Mesothelial cell of epicardium (in vitro differentiated cells): Measurements from ENCODE around the gene PKNOX2. TPM values are rescaled to one million over a fixed set of nuclear protein-coding genes. Genes with fewer than 3 reads are reported as not detected.

ENCODE experiments used
- DNase-seq, 2 experiments: peaks; one replicate each; pipeline ENCODE4 v3.0.0; 2021; ENCODE audit warnings: low spot score in 2 of 2; ENCODE audit not compliant: unreplicated experiment in 2 of 2
- H3K27ac Mint-ChIP-seq: 2 replicates; pipeline ENCODE4 v1.8.0; 2021; ENCODE audit warnings: mixed read lengths
- H3K27me3 Mint-ChIP-seq: 2 replicates; pipeline ENCODE4 v1.8.0; 2021; ENCODE audit warnings: low read depth, mixed read lengths
- H3K36me3 Mint-ChIP-seq: 2 replicates; pipeline ENCODE4 v1.8.0; 2021; ENCODE audit warnings: mixed read lengths
- H3K4me1 Mint-ChIP-seq: 2 replicates; pipeline ENCODE4 v1.8.0; 2021; ENCODE audit warnings: mixed read lengths
- H3K4me3 Mint-ChIP-seq: 2 replicates; pipeline ENCODE4 v1.8.0; 2021; ENCODE audit warnings: mild to moderate bottlenecking, moderate library complexity, mixed read lengths
- H3K9me3 Mint-ChIP-seq: 2 replicates; pipeline ENCODE4 v1.8.0; 2021; ENCODE audit warnings: mixed read lengths
- total RNA-seq: library from RNA; stranded (reverse); gene quantifications from 3 replicates; pipeline ENCODE4 v1.2.1, GENCODE V29; 2021
- TF ChIP-seq, protein P1 (sequence below): fragments of 200-600 bp; sonication (generic); IDR thresholded peaks from one replicate; pipeline ENCODE4 v1.5.0; 2021; ENCODE audit warnings: antibody characterized with exemption; ENCODE audit not compliant: unreplicated experiment

PKNOX2 gene
- total RNA-seq, 1 donor from 2014 or later: 22.2 TPM

GRCh38 chr11:125190566-125190965, 26.0 kb downstream of the PKNOX2 start:
- Mint-ChIP-seq H3K4me3 (no peak overlapping the region), H3K36me3 (peaks cover 6% of the 10 kb centered on the region), H3K27me3 (peaks cover 5% of the 10 kb centered on the region), H3K27ac (no peak overlapping the region), H3K4me1 (peaks cover 19% of the 10 kb centered on the region), H3K9me3 (peaks cover 11% of the 10 kb centered on the region)
- DNase-seq: no peak
- TF ChIP-seq, protein P1, sequence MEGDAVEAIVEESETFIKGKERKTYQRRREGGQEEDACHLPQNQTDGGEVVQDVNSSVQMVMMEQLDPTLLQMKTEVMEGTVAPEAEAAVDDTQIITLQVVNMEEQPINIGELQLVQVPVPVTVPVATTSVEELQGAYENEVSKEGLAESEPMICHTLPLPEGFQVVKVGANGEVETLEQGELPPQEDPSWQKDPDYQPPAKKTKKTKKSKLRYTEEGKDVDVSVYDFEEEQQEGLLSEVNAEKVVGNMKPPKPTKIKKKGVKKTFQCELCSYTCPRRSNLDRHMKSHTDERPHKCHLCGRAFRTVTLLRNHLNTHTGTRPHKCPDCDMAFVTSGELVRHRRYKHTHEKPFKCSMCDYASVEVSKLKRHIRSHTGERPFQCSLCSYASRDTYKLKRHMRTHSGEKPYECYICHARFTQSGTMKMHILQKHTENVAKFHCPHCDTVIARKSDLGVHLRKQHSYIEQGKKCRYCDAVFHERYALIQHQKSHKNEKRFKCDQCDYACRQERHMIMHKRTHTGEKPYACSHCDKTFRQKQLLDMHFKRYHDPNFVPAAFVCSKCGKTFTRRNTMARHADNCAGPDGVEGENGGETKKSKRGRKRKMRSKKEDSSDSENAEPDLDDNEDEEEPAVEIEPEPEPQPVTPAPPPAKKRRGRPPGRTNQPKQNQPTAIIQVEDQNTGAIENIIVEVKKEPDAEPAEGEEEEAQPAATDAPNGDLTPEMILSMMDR: no peak

DNA sequence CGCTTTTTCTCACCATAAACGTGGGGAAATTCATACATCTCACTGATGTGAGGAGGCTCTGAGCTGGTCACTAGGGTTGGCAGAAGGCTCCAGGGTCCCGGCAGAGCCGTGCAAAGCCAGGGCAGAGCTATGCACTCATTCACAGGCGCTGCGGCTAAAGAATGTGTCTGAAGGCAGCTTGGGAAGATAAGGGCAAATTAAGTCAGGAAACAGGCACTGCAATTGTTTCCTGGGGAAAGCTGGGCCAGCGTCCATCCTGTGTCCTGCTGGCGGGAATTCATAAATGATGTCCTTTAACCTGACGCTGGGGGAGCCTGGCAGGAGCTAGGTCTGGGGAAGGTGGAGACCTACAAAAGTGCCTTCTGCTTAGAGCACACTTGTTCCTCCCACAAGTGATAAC, 27.6 kb downstream of the PKNOX2 start:
- TF ChIP-seq, protein P1: no peak
- Mint-ChIP-seq H3K36me3 (no peaks in the 10 kb centered on the region), H3K9me3 (no peaks in the 10 kb centered on the region), H3K27me3 (peaks cover 5% of the 10 kb centered on the region), H3K27ac (no peak overlapping the region), H3K4me3 (no peak overlapping the region), H3K4me1 (peaks cover 19% of the 10 kb centered on the region)
- DNase-seq: no peak

- Mint-ChIP-seq H3K4me1 (peaks cover 19% of the 10 kb centered on the region), H3K27ac (no peak overlapping the region), H3K4me3 (no peak overlapping the region), H3K36me3 (no peaks in the 10 kb centered on the region), H3K27me3 (peaks cover 5% of the 10 kb centered on the region), H3K9me3 (no peaks in the 10 kb centered on the region)
- TF ChIP-seq, protein P1: no peak
- no peak for DNase-seq
These were observed 28.3 kb downstream of the PKNOX2 start for GRCh38 chr11:125192717-125193415.

DNA sequence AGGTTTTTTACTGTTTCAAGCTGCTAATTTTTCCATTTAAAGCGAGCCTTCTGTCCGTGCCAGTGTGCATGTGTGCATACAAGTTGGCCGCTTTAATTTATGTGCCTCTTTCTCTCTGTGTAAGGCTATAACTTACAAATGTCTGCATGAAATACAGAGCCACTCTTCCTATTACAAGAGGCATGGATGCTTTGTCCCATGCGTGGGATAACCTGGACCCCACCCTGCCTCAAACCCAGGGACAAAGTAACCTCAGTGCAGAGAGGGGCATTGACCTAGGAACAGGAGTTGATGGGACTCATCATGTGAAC, 28.8 kb downstream of the PKNOX2 start:
- TF ChIP-seq, protein P1: no peak
- Mint-ChIP-seq H3K9me3 (no peaks in the 10 kb centered on the region), H3K36me3 (no peaks in the 10 kb centered on the region), H3K27ac (no peak overlapping the region), H3K4me3 (no peak overlapping the region), H3K27me3 (peaks cover 5% of the 10 kb centered on the region), H3K4me1 (peaks cover 22% of the 10 kb centered on the region)
- DNase-seq: no peak

GRCh38 chr11:125193841-125194240, 29.3 kb downstream of the PKNOX2 start:
- Mint-ChIP-seq H3K4me3 (no peak overlapping the region), H3K9me3 (no peaks in the 10 kb centered on the region), H3K36me3 (no peaks in the 10 kb centered on the region), H3K27ac (no peak overlapping the region), H3K27me3 (peaks cover 5% of the 10 kb centered on the region), H3K4me1 (peaks cover 26% of the 10 kb centered on the region)
- DNase-seq: no peak
- TF ChIP-seq, protein P1: no peak

GRCh38 chr11:125199915-125200314, 35.4 kb downstream of the PKNOX2 start:
- Mint-ChIP-seq H3K27ac (no peak overlapping the region), H3K4me1 (peaks cover 49% of the 10 kb centered on the region), H3K9me3 (no peaks in the 10 kb centered on the region), H3K36me3 (no peaks in the 10 kb centered on the region), H3K4me3 (no peak overlapping the region), H3K27me3 (no peaks in the 10 kb centered on the region)
- DNase-seq: no peak
- TF ChIP-seq, protein P1: no peak
